ENCODE data around the gene HIVEP3. TPM values are rescaled to one million over a fixed set of nuclear protein-coding genes. Genes with fewer than 3 reads are reported as not detected.

Gene HIVEP3
- polyA plus RNA-seq, 6 donors from 2014 or later = 0.83 to 2.1 (median 1.3) TPM

GRCh38 chr1:41480204-41481108, 438.3 kb downstream of the HIVEP3 start:
- no peaks in the 10 kb centered on the region for H3K36me3 Mint-ChIP-seq
- no peak for DNase-seq
- no peak overlapping the region for H3K27ac Mint-ChIP-seq
- no peak for ATAC-seq (ENCODE audit: low read depth in 2 of 2)
- H3K4me1 Mint-ChIP-seq = no peaks in the 10 kb centered on the region
- no peaks in the 10 kb centered on the region for H3K9me3 Mint-ChIP-seq
- no peak overlapping the region for H3K4me3 Mint-ChIP-seq
- peaks cover 0 to 13% (median 4%) of the 10 kb centered on the region in 3 donors for H3K27me3 Mint-ChIP-seq

- Mint-ChIP-seq H3K27ac (no peak overlapping the region), H3K27me3 (peaks cover 0 to 13% (median 4%) of the 10 kb centered on the region in 3 donors), H3K4me3 (no peak overlapping the region), H3K9me3 (no peaks in the 10 kb centered on the region), H3K36me3 (no peaks in the 10 kb centered on the region), H3K4me1 (no peaks in the 10 kb centered on the region)
- DNase-seq = no peak
- ATAC-seq (ENCODE audit: low read depth in 2 of 2) = no peak
These were observed 438.9 kb downstream of the HIVEP3 start for GRCh38 chr1:41479808-41480160.

- no peaks in the 10 kb centered on the region for H3K4me1 Mint-ChIP-seq
- H3K9me3 Mint-ChIP-seq = no peaks in the 10 kb centered on the region
- DNase-seq (no peak), ATAC-seq (ENCODE audit: low read depth in 2 of 2) (no peak)
- H3K36me3 Mint-ChIP-seq = no peaks in the 10 kb centered on the region
- no peak overlapping the region for H3K4me3 Mint-ChIP-seq
- H3K27ac Mint-ChIP-seq = no peak overlapping the region
- peaks cover 0 to 10% (median 4%) of the 10 kb centered on the region in 3 donors for H3K27me3 Mint-ChIP-seq
These were observed 439.5 kb downstream of the HIVEP3 start for GRCh38 chr1:41479000-41479807.

GRCh38 chr1:41478118-41478748, 440.5 kb downstream of the HIVEP3 start:
- H3K27me3 Mint-ChIP-seq = peaks cover 0 to 3% (median 3%) of the 10 kb centered on the region in 3 donors
- DNase-seq = no peak
- H3K36me3 Mint-ChIP-seq = no peaks in the 10 kb centered on the region

GRCh38 chr1:41476807-41477361, 441.8 kb downstream of the HIVEP3 start:
- Mint-ChIP-seq H3K4me3 (no peak overlapping the region), H3K27me3 (no peaks in the 10 kb centered on the region), H3K27ac (peak overlapping the region in 1 of 6 donors; percentile 33), H3K9me3 (no peaks in the 10 kb centered on the region), H3K36me3 (no peaks in the 10 kb centered on the region), H3K4me1 (no peaks in the 10 kb centered on the region)
- ATAC-seq (ENCODE audit: low read depth in 2 of 2) (no peak), DNase-seq (no peak)

More at GRCh38 chr1:41478118-41478748, 440.5 kb downstream of the HIVEP3 start:
- H3K9me3 Mint-ChIP-seq = no peaks in the 10 kb centered on the region
- no peak overlapping the region for H3K4me3 Mint-ChIP-seq
- H3K4me1 Mint-ChIP-seq = no peaks in the 10 kb centered on the region
- ATAC-seq (ENCODE audit: low read depth in 2 of 2) = no peak
- H3K27ac Mint-ChIP-seq = peak overlapping the region in 1 of 6 donors; percentile 90

- Mint-ChIP-seq H3K9me3 (no peaks in the 10 kb centered on the region), H3K4me1 (no peaks in the 10 kb centered on the region), H3K27ac (no peak overlapping the region), H3K36me3 (no peaks in the 10 kb centered on the region), H3K4me3 (no peak overlapping the region), H3K27me3 (no peaks in the 10 kb centered on the region)
- DNase-seq (no peak), ATAC-seq (ENCODE audit: low read depth in 2 of 2) (no peak)
These were observed 442.7 kb downstream of the HIVEP3 start for GRCh38 chr1:41475859-41476567.

- Mint-ChIP-seq H3K27ac (peak overlapping the region in 1 of 6 donors; percentile 53), H3K4me1 (no peaks in the 10 kb centered on the region), H3K36me3 (no peaks in the 10 kb centered on the region)
These were observed 443.4 kb downstream of the HIVEP3 start for GRCh38 chr1:41475346-41475745.

GRCh38 chr1:41474490-41475271, 444.0 kb downstream of the HIVEP3 start:
- no peaks in the 10 kb centered on the region for H3K36me3 Mint-ChIP-seq
- no peak for ATAC-seq (ENCODE audit: low read depth in 2 of 2)
- no peaks in the 10 kb centered on the region for H3K4me1 Mint-ChIP-seq
- H3K4me3 Mint-ChIP-seq = no peak overlapping the region
- H3K9me3 Mint-ChIP-seq = no peaks in the 10 kb centered on the region
- no peak for DNase-seq
- H3K27me3 Mint-ChIP-seq = no peaks in the 10 kb centered on the region
- no peak overlapping the region for H3K27ac Mint-ChIP-seq

More at GRCh38 chr1:41475346-41475745, 443.4 kb downstream of the HIVEP3 start:
- no peaks in the 10 kb centered on the region for H3K9me3 Mint-ChIP-seq
- ATAC-seq (ENCODE audit: low read depth in 2 of 2) (no peak), DNase-seq (no peak)
- H3K4me3 Mint-ChIP-seq = no peak overlapping the region
- no peaks in the 10 kb centered on the region for H3K27me3 Mint-ChIP-seq

GRCh38 chr1:41473738-41474362, 444.9 kb downstream of the HIVEP3 start:
- no peak overlapping the region for H3K27ac Mint-ChIP-seq
- H3K4me1 Mint-ChIP-seq = no peaks in the 10 kb centered on the region
- no peak overlapping the region for H3K4me3 Mint-ChIP-seq
- ATAC-seq (ENCODE audit: low read depth in 2 of 2) (no peak), DNase-seq (no peak)
- no peaks in the 10 kb centered on the region for H3K9me3 Mint-ChIP-seq
- no peaks in the 10 kb centered on the region for H3K36me3 Mint-ChIP-seq
- H3K27me3 Mint-ChIP-seq = no peaks in the 10 kb centered on the region

GRCh38 chr1:41471658-41472057, 447.1 kb downstream of the HIVEP3 start:
- H3K27me3 Mint-ChIP-seq = peaks cover 0 to 13% (median 0%) of the 10 kb centered on the region in 3 donors
- no peaks in the 10 kb centered on the region for H3K36me3 Mint-ChIP-seq
- H3K4me1 Mint-ChIP-seq = no peaks in the 10 kb centered on the region
- H3K27ac Mint-ChIP-seq = no peak overlapping the region
- no peaks in the 10 kb centered on the region for H3K9me3 Mint-ChIP-seq
- H3K4me3 Mint-ChIP-seq = no peak overlapping the region
- no peak for DNase-seq
- no peak for ATAC-seq (ENCODE audit: low read depth in 2 of 2)

- no peak overlapping the region for H3K4me3 Mint-ChIP-seq
- H3K4me1 Mint-ChIP-seq = no peaks in the 10 kb centered on the region
- H3K27ac Mint-ChIP-seq = no peak overlapping the region
- H3K36me3 Mint-ChIP-seq = no peaks in the 10 kb centered on the region
- DNase-seq = no peak
- peaks cover 0 to 13% (median 0%) of the 10 kb centered on the region in 3 donors for H3K27me3 Mint-ChIP-seq
- ATAC-seq (ENCODE audit: low read depth in 2 of 2) = no peak
- H3K9me3 Mint-ChIP-seq = no peaks in the 10 kb centered on the region
These were observed 449.0 kb downstream of the HIVEP3 start for GRCh38 chr1:41469706-41470105.
